Common myeloid progenitor, CD34-positive (primary cell): ENCODE results near the gene OSBPL3.
"Not testable (repeated sequence)": the region's sequence is repeated elsewhere in the genome, so short reads cannot be mapped to it uniquely, and the experiment has no call there.

Source experiments
- CTCF ChIA-PET: fragments of 350-600 bp; sonication (Branson Sonifier 250); formaldehyde crosslinking; loops from one replicate; lab custom pipeline; 2021; ENCODE audit warnings: antibody characterized with exemption; lab: Charles Lee
- POLR2A ChIA-PET: fragments of 350-600 bp; sonication (Branson Sonifier 250); formaldehyde crosslinking; loops from one replicate; lab custom pipeline; 2021; ENCODE audit warnings: antibody characterized with exemption; lab: Charles Lee
- DNase-seq, 3 donors: peaks; one replicate each; pipeline versions ENCODE4 v3.0.0 to v3.0.0-alpha.2; 2013
- H3K27ac ChIP-seq, 2 experiments: 1 replicate in 1 of 2; 2 replicates in 1 of 2; pipeline ENCODE4 v1.7.0; 2013; ENCODE audit warnings: inconsistent platforms in 2 of 2, low read length in 2 of 2, mild to moderate bottlenecking in 2 of 2, low read depth in 1 of 2, moderate library complexity in 1 of 2; ENCODE audit not compliant: severe bottlenecking in 2 of 2, insufficient read depth in 1 of 2, poor library complexity in 1 of 2
- H3K27me3 ChIP-seq, 5 experiments: replicated peaks in 2 of 5; 1 replicate in 3 of 5; 2 replicates in 2 of 5; pipeline versions ENCODE4 v1.6.1 to v1.7.0; 2013; ENCODE audit warnings: low read length in 4 of 5, mild to moderate bottlenecking in 2 of 5, moderate library complexity in 2 of 5, inconsistent platforms in 1 of 5; ENCODE audit not compliant: insufficient read depth in 5 of 5, control insufficient read depth in 4 of 5
- H3K36me3 ChIP-seq, 4 experiments: 1 replicate in 2 of 4; 2 replicates in 2 of 4; pipeline versions ENCODE4 v1.6.1 to v1.7.0; 2013; ENCODE audit warnings: low read length in 3 of 4, control low read depth in 1 of 4, mild to moderate bottlenecking in 1 of 4; ENCODE audit not compliant: control insufficient read depth in 4 of 4, insufficient read depth in 4 of 4
- H3K4me1 ChIP-seq, 4 experiments: 1 replicate in 3 of 4; 2 replicates in 1 of 4; pipeline versions ENCODE4 v1.6.1 to v1.7.1; 2013; ENCODE audit warnings: low read length in 3 of 4, mild to moderate bottlenecking in 3 of 4, control low read depth in 1 of 4, inconsistent platforms in 1 of 4, moderate library complexity in 1 of 4; ENCODE audit not compliant: control insufficient read depth in 4 of 4, insufficient read depth in 4 of 4; ENCODE audit errors: control extremely low read depth in 1 of 4
- H3K4me3 ChIP-seq, 7 experiments: 1 replicate in 4 of 7; 2 replicates in 3 of 7; pipeline versions ENCODE4 v1.5.1 to v1.7.0; 2013; ENCODE audit warnings: mild to moderate bottlenecking in 7 of 7, low read length in 6 of 7, moderate library complexity in 6 of 7, inconsistent platforms in 2 of 7, low read depth in 2 of 7, control low read depth in 1 of 7; ENCODE audit not compliant: insufficient read depth in 4 of 7, control insufficient read depth in 1 of 7; ENCODE audit errors: extremely low read depth in 1 of 7
- H3K9me3 ChIP-seq, 5 experiments: 1 replicate in 4 of 5; 2 replicates in 1 of 5; pipeline versions ENCODE4 v1.6.1 to v1.7.1; 2013; ENCODE audit warnings: low read length in 4 of 5, mild to moderate bottlenecking in 2 of 5, inconsistent platforms in 1 of 5, low read depth in 1 of 5, moderate library complexity in 1 of 5; ENCODE audit not compliant: control insufficient read depth in 4 of 5, insufficient read depth in 2 of 5; ENCODE audit errors: control extremely low read depth in 1 of 5
- WGBS: methylation state at CpG from one replicate; pipeline ENCODE4 v1.1.5; 2013; ENCODE audit not compliant: insufficient coverage; 5-methylcytosine and 5-hydroxymethylcytosine counted together

The OSBPL3 gene

DNA sequence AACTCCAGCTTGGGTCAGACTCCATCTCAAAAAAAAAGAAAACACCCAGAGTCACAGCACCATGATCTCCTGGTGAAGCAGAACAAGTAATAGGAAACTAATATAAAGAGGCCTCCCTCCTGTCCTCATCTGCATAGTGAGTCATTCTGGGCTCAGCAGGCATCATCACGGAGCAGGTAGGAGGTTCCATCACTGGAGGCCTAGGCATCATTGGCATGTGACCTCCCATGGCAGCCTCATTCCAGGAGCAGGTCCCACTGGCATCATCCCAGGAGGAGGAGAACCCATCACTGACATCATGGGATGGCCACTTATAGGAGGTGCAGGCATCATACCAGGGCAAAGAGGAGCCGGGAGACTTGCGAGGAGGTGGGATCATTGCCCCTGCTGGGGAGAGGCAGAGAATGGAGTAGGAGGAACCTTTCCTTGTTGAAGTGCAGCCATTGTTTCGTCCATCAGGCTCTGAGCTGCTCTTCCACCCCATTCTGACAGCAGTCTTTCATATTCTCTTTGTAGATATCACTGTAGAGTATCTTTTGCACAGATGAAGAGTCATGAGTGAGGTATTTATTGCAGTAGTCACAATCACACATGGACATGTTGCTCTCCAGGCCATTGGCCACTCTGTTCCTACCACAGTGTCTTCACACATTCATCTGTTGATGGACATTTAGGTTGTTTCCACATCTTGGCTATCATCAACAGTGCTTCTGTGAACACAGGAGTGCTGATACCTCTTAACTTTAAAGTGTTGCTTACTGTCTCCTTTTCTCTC, 73.8 kb downstream of the OSBPL3 start:
- POLR2A ChIA-PET, result no interaction called here
- DNase-seq, result no peak
- H3K9me3 ChIP-seq, result no peaks in the 10 kb centered on the region
- peaks cover 26 to 66% (median 58%) of the 10 kb centered on the region in 4 experiments for H3K4me1 ChIP-seq
- 100% methylated on average over 1 of the region's 4 CpGs for WGBS
- H3K36me3 ChIP-seq, result peaks cover 0 to 4% (median 0%) of the 10 kb centered on the region in 4 experiments
- no peaks in the 10 kb centered on the region for H3K27me3 ChIP-seq
- H3K4me3 ChIP-seq, result no peak overlapping the region
- CTCF ChIA-PET, result interaction anchor here (0.9 to 1.2 kb wide), 3 partner anchors 10 to 20 kb away, joined by 3 to 5 read pairs (median 3); no protein-coding TSS in a partner anchor
- H3K27ac ChIP-seq, result no peak overlapping the region

- H3K4me3 ChIP-seq, CTCF ChIA-PET, H3K36me3 ChIP-seq, POLR2A ChIA-PET, H3K27me3 ChIP-seq, DNase-seq, H3K27ac ChIP-seq, H3K9me3 ChIP-seq: not testable (repeated sequence)
- WGBS, result no CpG with 5 or more reads among the region's 4 CpGs
- peaks cover 12 to 61% (median 46%) of the 10 kb centered on the region in 4 experiments for H3K4me1 ChIP-seq
These were observed 76.0 kb downstream of the OSBPL3 start for GRCh38 chr7:24903992-24904391.

DNA sequence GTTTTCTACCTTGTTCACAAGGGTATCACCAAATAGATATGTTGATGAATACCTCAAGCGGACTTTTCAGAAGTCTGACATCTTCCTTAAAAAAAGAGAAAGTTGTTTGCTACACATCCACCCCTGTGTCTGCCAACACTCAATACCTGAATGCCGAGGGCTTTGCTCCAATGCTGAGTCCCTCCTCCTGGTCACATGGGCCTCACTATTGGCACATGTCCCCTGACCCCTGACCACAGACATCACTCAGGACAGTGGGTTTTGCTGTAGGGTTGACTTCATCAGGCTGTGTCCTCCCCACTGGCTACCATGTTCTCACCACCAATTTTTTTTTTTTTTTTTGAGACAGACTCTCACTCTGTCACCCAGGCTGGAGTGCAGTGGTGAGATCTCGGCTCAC, 76.4 kb downstream of the OSBPL3 start:
- Histone ChIP-seq H3K4me3 (no peak overlapping the region), H3K9me3 (no peaks in the 10 kb centered on the region), H3K27ac (no peak overlapping the region), H3K4me1 (peaks cover 10 to 61% (median 44%) of the 10 kb centered on the region in 4 experiments), H3K27me3 (no peaks in the 10 kb centered on the region), H3K36me3 (peaks cover 0 to 4% (median 0%) of the 10 kb centered on the region in 4 experiments)
- DNase-seq, result no peak
- ChIA-PET POLR2A (no interaction called here), CTCF (no interaction called here)
- no CpG with 5 or more reads among the region's 3 CpGs for WGBS

- H3K27me3 ChIP-seq, result no peaks in the 10 kb centered on the region
- peaks cover 0 to 4% (median 0%) of the 10 kb centered on the region in 4 experiments for H3K36me3 ChIP-seq
- peak in 2 of 3 donors; percentile 64 to 71 for DNase-seq
- POLR2A ChIA-PET, result no interaction called here
- WGBS, result no CpG with 5 or more reads among the region's 2 CpGs
- CTCF ChIA-PET, result no interaction called here
- H3K4me3 ChIP-seq, result no peak overlapping the region
- peaks cover 4 to 59% (median 38%) of the 10 kb centered on the region in 4 experiments for H3K4me1 ChIP-seq
- no peaks in the 10 kb centered on the region for H3K9me3 ChIP-seq
- H3K27ac ChIP-seq, result no peak overlapping the region
These were observed 77.0 kb downstream of the OSBPL3 start for GRCh38 chr7:24902931-24903330.

GRCh38 chr7:24902276-24902675, 77.7 kb downstream of the OSBPL3 start:
- peaks cover 0 to 4% (median 0%) of the 10 kb centered on the region in 4 experiments for H3K36me3 ChIP-seq
- no peaks in the 10 kb centered on the region for H3K9me3 ChIP-seq
- H3K27ac ChIP-seq, result no peak overlapping the region
- H3K4me3 ChIP-seq, result no peak overlapping the region
- H3K27me3 ChIP-seq, result no peaks in the 10 kb centered on the region
- no CpG with 5 or more reads among the region's 2 CpGs for WGBS
- no peak for DNase-seq
- CTCF ChIA-PET, result no interaction called here
- H3K4me1 ChIP-seq, result peaks cover 0 to 53% (median 32%) of the 10 kb centered on the region in 4 experiments
- POLR2A ChIA-PET, result no interaction called here

GRCh38 chr7:24899905-24900304, 80.1 kb downstream of the OSBPL3 start:
- H3K36me3 ChIP-seq, result no peaks in the 10 kb centered on the region
- no peak overlapping the region for H3K4me3 ChIP-seq
- ChIA-PET POLR2A (no interaction called here), CTCF (interaction anchor here (1.0 to 1.7 kb wide), 3 partner anchors 9 to 195 kb away, joined by 3 read pairs; partner anchors contain the start of gene OSBPL3)
- WGBS, result no CpG with 5 or more reads among the region's 4 CpGs
- DNase-seq, result no peak
- H3K27ac ChIP-seq, result no peak overlapping the region
- H3K4me1 ChIP-seq, result peaks cover 0 to 60% (median 35%) of the 10 kb centered on the region in 4 experiments
- no peaks in the 10 kb centered on the region for H3K27me3 ChIP-seq
- H3K9me3 ChIP-seq, result no peaks in the 10 kb centered on the region

- no peak for DNase-seq
- H3K36me3 ChIP-seq, result no peaks in the 10 kb centered on the region
- POLR2A ChIA-PET, result no interaction called here
- WGBS, result no CpG with 5 or more reads among the region's 1 CpG
- no peak overlapping the region for H3K27ac ChIP-seq
- no peak overlapping the region for H3K4me3 ChIP-seq
- CTCF ChIA-PET, result interaction anchor here (0.7 to 1.1 kb wide), 5 partner anchors 10 to 80 kb away, joined by 3 read pairs; no protein-coding TSS in a partner anchor
- no peaks in the 10 kb centered on the region for H3K9me3 ChIP-seq
- H3K27me3 ChIP-seq, result no peaks in the 10 kb centered on the region
- peaks cover 0 to 62% (median 37%) of the 10 kb centered on the region in 4 experiments for H3K4me1 ChIP-seq
These were observed 80.8 kb downstream of the OSBPL3 start for GRCh38 chr7:24899161-24899560.
